Raji (cell line): ENCODE measurements around the gene ANKRD63.

Experiments used
- POLR2A ChIP-seq: IDR thresholded peaks from 2 replicates; pipeline ENCODE4 v1.6.1; 2011; ENCODE audit warnings: low read depth, low read length, control low read depth; ENCODE audit not compliant: insufficient read depth

ANKRD63 gene

GRCh38 chr15:40276927-40277326 lies 5.9 kb downstream of the ANKRD63 start:
- no peak for TF ChIP-seq POLR2A

DNA sequence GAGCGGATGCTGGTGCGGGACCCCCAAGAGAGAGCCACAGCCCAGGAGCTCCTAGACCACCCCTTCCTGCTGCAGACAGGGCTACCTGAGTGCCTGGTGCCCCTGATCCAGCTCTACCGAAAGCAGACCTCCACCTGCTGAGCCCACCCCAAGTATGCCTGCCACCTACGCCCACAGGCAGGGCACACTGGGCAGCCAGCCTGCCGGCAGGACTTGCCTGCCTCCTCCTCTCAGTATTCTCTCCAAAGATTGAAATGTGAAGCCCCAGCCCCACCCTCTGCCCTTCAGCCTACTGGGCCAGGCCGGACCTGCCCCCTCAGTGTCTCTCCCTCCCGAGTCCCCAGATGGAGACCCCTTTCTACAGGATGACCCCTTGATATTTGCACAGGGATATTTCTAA lies 6.9 kb downstream of the ANKRD63 start:
- TF ChIP-seq POLR2A = no peak

DNA sequence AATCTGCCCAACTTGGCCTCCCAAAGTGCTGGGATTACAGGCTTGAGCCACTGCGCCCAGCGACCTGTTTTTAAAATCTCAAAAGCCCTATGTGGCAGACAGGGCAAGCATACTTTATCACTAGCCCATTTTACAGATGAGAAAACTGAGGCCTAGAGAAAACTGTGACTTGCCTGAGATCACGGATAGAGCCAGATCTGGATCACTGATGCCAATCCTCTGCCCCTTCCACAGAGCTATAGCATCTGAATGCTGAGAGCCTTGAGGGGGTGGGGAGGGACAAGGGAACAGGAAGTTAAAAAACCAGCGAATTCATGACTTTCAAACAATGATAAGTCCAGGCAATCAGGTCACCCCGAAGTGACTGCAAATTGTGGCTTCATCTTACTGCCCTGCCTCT lies 7.3 kb downstream of the ANKRD63 start:
- no peak for TF ChIP-seq POLR2A

DNA sequence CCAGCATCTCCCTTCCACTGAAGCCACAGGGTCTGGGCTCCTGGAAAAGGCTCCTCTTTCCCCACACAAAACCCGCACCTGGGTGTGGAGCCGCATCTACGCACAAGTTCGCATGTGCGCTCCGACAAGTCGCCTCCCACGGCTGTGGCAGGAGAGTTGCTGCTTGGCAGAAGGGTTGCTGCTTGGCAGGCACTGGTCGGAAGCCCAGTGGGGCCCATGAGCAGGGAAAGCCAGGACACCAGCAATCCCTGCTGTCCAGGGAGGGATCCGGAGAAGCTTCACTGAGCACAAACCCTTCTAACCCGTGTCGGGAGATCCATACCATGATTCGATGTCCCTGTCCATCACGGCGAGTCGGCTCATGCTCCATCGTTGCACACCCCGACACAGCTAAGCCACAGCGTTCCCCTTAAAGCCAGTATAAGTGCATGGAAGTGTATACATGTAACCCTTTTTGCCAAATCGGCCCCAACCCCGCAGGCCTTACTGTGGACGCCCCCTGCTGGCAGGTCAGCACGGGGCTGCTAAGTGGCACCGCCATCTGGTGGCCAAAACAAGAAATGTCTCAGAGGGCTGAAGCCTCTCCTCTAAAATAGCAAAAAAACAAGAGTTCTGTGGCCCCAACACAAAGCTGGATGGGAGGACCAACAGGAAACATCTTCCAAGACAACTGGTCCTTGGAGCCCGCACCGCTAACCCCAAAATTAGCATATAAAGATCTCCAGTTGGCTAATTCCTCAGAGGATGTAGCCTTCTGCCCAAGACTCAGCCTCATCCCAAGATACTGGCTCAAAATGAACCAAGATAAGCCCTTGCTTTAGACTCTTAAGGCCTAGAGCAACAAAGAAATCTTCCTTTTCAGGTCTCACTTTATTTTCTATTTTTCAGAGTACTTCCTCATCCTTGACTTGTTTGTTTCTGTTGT lies 8.3 kb downstream of the ANKRD63 start:
- no peak for TF ChIP-seq POLR2A

GRCh38 chr15:40273428-40273827 lies 9.4 kb downstream of the ANKRD63 start:
- TF ChIP-seq POLR2A = no peak

DNA sequence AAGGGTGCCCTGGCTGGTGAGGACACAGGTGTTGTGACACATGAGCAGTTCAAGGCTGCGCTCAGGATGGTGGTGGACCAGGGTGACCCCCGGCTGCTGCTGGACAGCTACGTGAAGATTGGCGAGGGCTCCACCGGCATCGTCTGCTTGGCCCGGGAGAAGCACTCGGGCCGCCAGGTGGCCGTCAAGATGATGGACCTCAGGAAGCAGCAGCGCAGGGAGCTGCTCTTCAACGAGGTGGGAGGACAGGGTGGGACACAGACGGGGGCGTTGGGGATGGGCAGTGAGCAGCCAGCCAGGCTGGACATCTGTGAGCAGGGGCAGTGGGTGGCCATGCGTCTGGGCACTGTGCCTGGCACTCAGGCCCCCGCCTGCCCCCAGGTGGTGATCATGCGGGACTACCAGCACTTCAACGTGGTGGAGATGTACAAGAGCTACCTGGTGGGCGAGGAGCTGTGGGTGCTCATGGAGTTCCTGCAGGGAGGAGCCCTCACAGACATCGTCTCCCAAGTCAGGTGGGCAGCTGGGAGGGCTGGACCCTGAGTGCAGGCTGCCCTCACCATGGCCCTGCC lies 10.3 kb downstream of the ANKRD63 start:
- no peak for TF ChIP-seq POLR2A

DNA sequence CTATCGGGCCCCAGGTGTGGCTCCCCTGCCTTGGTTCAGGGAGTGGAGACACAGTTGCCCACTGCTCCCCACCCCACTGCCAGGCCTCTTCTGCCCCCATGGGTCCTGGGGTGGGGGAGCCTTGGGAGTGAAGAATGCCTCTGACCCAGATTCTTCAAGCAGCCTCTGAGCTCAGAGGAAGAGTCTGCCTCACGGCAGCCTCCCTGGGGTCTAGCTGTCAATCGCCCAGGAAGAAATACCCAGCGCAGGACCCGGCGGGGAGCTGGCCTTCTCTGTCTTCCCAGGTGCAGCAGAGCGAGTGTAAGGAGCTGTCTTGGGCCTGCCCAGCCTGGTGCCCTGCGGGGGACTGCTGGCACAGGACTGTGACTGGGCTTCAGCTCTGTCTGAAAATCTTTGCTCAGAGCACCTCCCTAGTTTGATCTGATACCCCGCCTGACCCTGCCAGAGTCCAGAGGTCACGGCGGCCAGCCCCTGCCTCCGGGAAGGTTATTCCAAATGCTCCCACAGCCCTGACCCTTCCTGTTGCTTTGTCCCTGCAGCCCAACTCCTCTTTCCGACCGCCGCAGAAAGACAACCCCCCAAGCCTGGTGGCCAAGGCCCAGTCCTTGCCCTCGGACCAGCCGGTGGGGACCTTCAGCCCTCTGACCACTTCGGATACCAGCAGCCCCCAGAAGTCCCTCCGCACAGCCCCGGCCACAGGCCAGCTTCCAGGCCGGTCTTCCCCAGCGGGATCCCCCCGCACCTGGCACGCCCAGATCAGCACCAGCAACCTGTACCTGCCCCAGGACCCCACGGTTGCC lies 11.0 kb downstream of the ANKRD63 start:
- TF ChIP-seq POLR2A = no peak

GRCh38 chr15:40270246-40270995 lies 12.4 kb downstream of the ANKRD63 start:
- TF ChIP-seq POLR2A = no peak

DNA sequence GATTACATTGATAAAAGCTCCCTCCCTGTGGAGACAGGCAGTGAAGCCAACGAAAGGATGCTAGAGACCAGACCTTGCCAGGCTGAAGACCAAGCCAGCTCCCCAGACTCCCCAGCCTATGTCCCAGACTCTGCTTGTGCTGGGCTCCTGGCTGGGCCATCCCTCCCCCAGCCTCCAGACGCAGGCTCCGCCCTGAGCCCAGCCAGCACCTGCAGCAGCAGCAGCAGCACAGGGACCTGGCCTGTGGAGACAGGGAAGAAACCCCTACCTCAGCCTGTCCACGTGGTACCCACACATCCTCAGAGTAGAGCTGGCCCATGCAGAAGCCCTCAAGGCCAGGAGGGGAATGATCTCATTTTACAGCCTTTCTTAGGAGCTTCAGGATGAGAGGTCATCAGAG lies 13.3 kb downstream of the ANKRD63 start:
- TF ChIP-seq POLR2A = no peak

DNA sequence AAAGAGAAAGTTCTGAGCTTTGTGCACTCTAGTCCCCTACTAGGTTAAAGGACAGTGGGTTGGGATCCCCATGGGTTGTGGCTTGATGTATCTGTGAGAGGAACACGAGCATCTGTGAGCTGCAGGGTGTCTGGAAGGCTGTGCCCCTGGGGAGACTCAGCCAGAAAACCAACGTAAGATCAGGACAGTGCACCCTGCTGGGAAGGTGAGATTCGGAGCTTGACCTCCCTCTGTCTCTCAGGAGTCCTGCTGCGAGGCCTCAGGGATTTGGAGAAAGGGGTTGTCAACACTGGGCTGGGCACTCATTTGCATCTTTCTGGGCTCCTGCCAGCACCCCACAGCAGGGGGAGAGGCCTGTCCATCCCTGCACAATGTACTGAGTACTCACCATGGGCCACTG lies 15.2 kb downstream of the ANKRD63 start:
- no peak for TF ChIP-seq POLR2A

GRCh38 chr15:40266828-40267304 lies 16.0 kb downstream of the ANKRD63 start:
- no peak for TF ChIP-seq POLR2A

- no peak for TF ChIP-seq POLR2A
Measured at GRCh38 chr15:40265875-40266274, 17.0 kb downstream of the ANKRD63 start.

DNA sequence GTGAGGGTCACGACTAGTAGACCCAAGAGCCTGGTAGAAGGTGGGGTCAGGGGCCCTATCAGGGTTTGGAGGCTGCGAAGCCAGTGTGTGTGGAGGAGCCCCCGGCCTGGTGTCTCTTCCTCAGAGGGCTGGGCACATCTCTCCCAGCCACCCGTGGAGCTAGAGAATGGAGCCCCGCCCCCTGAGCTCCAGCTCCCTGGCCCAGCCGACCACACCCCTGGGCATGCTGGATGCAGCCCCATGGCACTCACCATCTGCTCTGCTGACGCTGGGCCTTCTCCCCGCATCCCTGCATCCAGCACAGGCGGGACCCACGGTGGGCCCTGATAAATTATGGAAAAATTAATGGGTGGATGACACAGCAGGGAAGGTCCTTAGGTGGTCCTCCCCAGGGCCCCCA lies 17.5 kb downstream of the ANKRD63 start:
- no peak for TF ChIP-seq POLR2A

- no peak for TF ChIP-seq POLR2A
Measured at GRCh38 chr15:40264321-40265153, 18.3 kb downstream of the ANKRD63 start.
